HG03442 (cell line): Measurements from ENCODE around the gene BAIAP3.

Experiments
- ATAC-seq: cut with Tn5 transposase; IDR thresholded peaks from one replicate; pipeline ENCODE4 v1.9.1; 2021; ENCODE audit warnings: mild to moderate bottlenecking, moderate library complexity; ENCODE audit not compliant: unreplicated experiment

BAIAP3 gene

DNA sequence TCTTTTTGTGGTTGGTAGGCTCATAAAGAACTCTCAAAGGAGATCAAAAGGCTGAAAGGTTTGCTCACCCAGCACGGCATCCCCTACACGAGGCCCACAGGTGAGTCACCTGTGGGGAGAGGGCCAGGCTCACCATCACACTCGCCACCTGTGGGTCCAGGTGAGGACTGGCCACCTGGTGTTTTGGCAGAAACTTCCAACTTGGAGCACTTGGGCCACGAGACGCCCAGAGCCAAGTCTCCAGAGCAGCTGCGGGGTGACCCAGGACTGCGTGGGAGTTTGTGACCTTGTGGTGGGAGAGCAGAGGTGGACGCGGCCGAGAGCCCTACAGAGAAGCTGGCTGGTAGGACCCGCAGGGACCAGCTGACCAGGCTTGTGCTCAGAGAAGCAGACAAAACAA is 29.4 kb downstream of the BAIAP3 start:
- no peak for ATAC-seq

DNA sequence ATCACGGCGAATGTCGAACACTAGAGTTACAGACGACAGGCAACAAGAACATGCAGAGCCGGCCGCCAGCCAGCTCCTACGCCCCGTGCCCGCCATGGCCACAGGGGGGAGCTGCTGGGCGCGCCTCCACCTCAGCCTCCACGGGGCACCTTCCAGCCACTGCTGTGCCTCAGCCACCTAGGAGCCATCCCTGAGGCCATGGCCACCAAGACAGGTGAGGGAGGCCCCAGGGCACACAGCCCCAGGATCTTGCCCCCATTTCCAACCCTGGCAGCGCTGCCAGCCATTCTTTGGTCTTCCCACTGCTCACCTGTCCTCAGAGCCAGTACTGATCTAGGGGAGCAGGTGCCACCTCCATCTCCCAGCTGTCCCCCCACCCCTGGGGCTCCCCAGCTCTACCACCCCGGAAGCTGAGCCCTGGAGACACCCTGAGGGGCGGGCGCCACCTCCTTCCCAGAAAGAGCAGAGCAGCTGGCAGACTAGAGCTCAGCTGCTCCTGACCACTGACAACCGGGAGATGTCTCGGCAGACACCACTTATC is 30.1 kb downstream of the BAIAP3 start:
- ATAC-seq = no peak

DNA sequence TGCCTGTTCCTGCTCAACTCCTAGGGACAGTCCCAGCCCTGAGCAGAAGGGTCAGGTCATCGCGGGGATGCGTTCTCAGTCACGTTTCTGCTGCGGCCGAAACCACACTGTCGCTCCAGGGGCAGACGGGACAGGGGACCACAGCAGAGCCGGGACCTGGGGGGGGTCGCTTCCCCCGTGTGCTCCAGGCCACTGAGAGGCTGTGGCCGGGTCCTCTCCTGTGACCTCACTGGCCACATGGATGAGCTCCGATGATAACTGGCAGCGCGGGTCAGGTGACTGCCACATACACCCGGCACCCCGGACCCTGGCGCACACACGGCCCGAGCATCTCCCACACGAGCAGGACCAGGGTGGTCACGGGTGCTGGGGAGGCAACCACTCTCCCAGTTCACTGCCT is 31.1 kb downstream of the BAIAP3 start:
- ATAC-seq = no peak

DNA sequence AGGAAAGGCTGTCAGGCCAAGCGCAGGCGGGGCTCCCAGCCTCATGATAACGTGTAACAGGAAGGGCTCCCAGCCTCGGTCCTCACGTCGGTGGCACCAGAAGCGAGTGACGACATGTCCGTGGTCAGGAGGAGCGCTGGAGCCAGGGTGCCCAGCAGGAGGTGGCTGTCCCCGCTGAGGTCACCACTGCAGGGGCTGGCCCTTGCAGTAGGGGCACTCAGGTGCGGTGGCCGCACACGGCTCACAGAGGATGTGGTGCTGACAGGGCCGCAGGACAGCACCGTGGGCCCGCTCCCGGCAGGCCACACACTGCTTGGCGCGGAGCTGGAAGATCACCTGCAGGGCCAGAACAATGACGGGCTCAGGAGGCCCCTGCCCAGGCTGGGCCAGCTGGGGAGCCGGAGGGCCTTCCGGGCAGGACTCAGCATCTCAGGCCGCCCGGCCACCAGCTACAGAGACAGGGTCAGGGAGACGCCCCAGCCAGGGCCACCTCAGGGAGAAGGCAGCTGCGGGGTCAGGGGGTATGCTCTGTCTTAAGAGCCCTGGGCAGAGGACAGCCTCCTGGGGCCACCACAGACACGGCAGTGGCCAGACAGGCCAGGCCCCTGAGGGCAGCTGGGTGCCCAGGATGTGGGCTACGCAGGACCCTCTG is 32.7 kb downstream of the BAIAP3 start:
- no peak for ATAC-seq

DNA sequence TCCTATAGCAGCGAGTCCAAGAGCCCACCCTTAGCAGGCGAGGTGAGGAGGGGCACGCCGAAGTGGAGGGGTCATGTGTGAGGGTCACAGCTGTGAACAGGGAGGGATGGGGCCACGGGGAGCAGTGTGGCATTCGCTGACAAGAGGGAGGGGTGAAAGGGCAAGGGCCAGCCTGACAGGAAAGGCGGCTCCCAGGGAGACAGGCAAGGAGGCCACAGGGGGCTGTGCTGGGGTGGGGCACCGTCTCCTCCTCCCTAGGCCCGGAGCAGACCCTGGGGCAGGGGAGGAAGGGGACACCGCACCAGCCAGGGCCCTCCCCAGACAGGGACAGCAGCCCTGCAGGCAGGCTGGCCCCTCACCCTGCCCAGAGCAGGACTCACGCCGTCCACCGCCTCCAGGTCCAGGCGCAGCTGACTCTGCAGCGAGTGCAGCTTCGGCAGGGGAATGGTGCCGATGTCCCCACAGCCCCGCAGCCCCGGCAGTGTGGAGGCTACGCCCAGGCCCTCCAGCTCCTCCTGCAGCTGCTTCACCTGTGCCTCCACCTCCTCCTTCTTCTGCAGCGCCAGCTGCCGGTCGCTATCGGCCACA is 33.4 kb downstream of the BAIAP3 start:
- no peak for ATAC-seq

DNA sequence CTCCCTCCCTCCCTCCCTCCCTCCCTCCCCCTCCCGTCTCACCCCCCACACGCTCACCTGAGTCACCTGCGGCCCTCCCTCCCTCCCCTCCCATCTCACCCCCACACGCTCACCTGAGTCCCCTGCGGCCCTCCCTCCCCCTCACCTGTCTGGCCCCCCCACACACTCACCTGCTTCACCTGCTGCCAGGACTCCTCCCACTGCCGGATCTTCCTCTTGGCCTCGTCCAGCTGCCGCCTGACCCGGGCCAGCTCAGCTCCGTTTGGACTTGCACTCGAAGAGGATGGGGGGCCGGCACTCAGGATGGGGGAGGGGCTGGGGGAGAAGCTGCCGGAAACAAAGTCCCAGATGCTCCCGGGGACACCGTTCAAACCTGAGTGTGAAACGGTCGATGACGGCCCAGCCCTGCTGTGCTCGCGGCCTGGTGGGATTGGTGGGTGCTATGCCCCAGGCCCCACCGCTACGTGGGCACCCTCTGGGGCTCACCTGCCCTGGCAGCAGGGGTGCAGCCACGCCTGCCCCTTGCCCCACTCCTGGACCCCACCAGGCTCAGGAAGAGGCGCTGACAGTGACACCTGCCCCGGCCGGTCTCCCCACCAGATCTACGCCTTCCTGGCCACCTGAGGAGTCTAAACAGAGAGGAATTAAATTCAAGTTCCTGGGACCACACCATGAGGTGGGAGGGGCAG is 34.2 kb downstream of the BAIAP3 start:
- no peak for ATAC-seq

DNA sequence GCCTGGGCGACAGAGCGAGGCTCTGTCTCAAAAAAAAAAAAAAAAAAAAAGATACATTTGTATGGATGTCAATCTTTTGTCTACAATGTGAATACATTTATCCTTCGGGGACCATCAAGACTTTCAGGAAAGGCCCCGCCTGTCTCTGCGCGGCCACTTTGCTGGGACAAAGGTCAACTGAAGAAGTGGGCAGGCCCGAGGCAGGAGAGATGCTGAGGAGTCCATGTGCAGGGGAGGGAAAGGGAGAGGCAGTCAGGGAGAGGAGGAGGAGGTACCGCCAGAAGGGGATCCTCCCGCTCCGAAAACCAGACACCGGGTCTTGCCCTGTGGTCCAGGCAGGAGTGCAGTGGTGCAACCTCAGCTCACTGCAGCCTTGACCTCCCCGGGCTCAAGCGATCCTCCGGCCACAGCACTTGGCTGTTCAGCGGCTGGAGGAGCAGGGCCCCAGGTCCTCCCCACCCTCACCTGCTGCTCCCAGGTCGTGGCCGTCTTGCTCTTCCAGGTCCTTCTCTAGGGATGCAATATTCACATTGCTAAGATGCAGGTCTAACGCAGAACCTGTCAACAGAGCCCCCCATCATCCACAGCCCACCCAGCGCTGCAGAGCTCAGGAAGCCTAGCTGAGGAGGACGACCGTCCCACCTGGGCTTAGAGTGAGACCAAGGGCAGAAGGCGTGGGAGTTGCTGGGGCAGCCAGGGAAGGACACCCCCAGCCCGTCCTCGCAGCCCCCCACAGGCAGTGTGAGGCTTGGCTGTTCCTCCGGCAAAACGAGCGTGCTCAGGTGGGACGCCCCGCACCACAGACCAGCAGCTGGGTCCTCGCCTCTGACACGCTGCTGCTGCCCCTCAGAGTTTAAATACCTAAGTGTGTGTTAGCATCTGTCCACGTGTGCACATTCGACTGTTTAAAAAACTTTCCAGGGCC is 37.9 kb downstream of the BAIAP3 start:
- no peak for ATAC-seq

DNA sequence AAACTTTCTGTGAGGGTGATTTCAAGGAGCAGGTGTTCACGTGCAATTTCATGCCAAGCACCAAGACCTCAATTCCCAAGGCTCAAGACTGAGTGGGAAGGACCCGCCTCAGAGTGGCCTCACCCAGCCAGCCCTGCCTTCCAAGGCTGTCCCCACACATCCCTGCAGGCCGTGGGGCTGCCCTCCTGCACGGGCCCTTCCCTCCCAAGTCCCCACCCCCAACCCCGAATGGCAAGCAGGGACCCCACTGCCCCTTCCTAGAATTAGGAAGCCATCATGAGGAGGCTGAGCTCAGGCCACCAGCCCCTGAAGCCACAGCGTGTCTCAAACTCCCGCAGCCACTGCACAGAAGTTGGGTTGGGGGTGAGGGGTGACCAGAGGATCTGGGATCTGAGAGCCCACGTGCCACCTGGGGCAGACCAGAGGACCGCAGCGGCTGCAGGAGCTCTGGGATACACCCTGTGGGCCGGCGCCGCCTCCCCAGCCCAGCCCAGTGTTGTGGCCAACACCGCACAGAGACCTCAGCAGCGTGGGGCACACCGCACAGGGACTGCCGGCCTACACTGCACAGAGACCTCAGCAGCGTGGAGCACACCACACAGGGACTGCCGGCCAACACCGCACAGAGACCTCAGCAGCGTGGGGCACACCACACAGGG is 39.0 kb downstream of the BAIAP3 start:
- no peak for ATAC-seq

DNA sequence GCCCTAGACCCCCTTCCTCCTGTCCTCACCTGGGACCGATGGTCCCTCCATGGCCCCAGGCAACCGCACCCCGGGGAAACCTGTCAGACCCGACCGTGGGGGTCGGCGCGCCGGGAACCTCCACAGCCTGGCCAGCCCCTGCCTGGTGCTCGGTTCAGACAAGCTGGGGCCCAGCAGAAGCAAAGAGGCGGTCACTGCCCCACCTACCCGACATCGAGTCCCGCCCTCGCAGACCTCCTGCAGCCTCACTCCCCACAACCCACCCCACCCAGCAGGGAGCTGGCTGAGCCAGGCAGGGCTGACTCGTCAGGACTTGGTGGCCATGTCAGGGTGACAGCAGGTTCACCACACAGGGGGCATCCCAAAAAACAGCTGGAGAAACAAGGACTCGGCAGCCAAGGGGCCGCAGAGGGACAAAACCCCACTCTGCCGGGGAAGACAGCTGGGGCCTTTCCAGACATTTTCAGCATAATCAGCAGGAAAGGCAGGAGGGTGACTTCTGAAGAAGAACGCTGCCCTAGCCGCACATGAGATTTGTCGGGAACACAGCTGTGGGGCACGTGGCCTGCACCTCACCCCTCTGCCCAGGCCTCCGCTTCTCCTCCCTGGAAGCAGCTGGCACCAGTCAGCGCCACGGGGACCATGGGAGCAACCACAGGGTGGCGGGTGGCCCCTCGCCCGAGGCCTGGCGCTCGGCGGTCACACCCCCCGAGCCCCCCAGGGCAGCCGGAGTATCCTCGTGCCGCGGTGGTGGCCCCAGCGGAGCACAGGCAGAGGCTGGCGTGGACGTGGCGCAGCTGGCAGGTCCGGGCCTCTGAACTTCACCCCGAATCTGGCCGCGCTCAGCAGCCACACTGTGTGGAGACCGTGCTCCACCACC is 41.2 kb downstream of the BAIAP3 start:
- ATAC-seq = no peak

DNA sequence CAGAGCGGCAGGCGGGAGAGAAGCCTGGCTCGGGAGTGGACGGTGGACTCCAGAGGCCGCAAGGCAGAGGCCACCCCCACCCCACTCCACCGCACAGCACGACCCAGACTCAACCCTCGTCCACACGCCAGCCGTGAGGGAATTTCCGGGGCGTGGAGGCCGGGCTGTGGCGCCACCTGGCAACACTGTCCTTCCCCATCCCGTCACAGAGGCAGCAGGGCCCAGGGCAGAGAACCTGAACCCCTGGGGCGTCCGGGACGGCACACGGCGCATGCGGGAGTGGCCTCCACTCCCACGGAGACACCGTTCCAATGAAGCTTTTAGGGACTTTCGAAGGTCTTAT is 41.8 kb downstream of the BAIAP3 start:
- ATAC-seq = no peak

DNA sequence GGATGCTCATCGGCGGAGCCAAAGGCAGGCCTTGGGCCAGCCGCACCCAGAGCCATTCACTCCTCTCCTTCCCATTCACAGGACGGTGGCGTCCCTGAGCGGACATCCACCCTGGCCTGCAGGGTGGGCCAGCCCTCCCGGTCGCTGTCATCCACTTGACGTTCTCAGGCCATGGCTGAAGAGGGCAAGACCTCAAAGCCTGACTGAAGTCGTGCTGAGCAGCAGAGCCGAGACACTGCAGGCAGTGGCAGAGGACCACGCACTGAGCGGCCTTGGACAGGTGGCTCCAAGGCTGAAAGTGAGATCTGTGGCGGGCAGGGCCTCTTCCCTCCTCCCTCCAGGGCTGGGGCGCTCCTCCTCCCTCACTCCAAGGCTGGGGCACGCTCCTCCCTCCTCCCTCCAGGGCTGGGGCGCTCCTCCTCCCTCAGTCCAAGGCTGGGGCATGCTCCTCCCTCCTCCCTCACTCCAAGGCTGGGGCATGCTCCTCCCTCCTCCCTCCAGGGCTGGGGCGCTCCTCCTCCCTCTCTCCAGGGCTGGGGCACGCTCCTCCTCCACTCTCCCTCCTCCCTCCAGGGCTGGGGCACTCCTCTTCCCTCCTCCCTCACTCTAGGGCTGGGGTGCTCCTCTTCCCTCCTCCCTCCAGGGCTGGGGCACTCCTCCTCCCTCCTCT is 42.4 kb downstream of the BAIAP3 start:
- ATAC-seq = no peak

DNA sequence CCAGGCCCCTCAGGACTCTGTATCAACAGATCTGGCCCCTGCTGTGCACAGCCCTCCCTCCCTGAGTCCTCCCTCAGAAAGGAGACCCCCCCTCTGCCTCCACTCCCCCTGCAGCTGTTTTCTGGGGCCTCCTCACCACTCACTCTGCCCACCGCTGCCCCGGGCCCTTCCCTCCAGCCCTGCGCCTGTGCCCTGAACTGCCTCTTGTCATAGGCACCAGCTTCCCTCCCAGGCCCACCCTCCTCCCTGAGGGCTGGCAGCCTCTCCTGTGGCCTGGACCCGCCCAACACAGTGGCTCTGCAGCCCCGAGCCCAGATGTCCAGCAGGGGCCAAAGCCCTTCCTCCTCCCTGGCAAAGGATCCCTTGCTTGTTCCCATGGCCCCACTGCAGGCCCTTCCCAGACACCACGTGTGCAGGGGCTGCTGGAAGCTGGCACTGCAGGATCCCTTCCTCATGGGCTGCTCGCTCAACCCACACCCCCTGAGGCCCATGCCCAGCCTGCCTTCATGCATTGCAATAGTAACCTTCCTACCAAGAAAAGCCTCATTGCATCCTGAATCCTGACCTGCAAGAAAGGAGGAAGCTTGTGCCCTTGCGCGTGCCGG is 44.1 kb downstream of the BAIAP3 start:
- ATAC-seq = no peak

DNA sequence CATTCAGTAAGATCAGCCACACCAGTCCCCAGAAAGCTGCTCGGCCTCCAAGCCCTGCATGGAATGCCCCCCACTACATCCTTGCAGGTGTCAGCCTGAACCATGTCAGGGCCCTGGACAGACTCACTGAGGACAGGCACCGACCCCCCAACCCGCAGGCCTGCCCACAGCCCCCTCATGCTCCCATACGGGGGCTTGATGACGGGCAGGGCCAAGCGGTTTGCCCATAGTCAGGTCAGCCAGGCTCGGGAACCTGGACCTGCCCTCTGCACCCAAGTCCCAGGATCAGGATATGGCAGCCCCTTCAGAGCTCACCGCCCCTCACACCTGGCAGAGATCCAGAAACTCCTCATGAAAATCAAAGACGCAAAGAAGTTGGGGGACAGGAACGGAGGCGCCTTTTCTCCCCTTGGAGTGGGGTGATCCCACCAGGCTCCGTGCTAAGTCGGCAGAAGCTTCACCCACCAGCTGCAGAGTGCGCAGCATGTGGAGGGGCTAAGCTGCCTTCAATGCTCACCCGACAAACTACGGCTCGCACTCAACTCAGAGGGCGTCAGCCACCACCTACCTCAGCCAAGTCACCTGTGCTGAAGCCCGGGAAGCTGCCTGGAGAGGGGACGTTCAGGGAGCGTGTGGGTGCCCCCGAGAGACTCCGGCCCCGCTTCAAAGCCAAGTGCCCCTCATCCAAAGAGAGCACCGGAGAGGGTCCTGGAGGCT is 44.8 kb downstream of the BAIAP3 start:
- no peak for ATAC-seq

DNA sequence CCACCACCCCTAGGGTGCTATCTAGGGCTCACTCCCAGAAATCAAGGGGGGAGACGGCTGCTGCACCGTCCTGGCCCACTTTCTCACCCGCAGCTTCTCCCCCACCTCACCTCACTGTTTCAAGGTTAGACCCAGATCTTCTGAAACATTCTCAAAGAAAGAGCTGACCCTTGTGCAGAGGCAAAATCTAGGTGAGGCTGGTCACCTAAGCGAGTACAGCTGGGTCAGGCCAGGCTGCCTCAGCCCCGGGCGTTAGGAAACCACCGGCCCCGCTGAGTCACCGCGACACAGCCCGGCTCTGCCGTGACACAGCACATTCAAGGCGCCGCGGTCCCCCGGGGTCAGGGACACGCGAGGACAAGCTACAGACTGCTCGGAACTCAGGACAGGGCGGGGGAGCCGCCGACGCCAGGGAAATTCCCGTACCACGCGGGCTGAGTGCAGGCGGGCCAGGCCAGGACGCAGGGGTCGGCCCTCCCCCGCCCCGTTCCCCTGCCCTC is 45.4 kb downstream of the BAIAP3 start:
- peak; percentile 38 for ATAC-seq

DNA sequence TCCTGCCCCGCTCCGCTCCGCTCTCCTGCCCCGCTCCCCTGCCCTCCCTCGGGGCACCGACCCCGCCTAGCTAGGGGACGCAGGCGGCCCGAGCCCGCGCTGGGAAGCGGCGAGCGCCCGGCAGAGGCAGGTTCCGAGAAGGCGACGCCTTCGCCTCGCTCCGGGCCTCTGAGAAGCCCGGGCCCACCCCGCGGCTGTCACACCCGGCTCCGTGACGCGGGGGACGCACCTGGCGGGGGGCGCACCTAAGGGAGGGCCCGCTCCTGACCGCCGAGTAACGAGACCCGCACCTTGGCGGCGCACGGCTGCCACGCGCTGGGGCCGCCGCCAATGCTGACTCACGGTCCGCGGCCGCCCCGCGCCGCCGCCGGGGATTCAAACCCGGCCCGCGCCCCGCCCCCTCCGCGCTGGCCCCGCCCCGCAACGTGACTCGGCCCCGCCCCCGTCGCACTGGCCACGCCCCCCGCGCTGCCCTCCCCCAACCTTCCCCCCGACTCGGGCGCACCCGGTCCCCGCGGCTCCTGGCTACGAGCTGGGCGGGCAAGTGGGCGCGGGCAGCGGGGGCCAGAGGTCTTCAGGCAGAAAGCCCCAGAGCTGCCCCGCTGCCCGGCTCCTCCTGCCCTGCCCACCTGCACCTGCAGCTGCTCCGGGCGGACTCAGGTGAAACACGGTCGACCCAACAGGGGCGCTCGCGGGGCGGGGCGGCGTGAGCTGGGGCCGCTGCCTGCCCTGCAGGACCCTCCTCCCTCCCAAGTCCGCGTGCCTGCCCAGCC is 46.0 kb downstream of the BAIAP3 start:
- peak; percentile 43 for ATAC-seq

DNA sequence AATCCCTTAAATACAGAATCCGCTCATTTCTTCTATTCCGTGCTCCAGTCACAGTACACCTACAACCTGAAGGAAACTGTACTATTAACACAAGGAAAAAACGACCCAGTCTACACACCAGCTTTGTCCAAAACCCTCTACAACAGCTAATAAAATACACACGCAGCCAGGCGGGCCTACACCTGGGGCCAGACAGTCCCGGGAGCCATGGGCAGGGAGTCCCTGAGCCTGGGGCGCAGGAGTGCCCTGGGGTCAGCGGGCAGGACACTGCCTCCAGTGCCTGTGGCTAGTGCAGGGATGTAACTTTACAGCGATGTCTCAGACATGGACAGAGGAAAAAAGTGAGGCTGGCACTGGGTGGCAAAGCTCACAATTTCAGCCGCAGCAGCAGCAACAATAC is 46.8 kb downstream of the BAIAP3 start:
- no peak for ATAC-seq
